ENCODE data around the gene GRB14. TPM values are rescaled to one million over a fixed set of nuclear protein-coding genes. Genes with fewer than 3 reads are reported as not detected.

GRB14 gene
- total and polyA plus RNA-seq, 2 of the 13 experiments (the other 11 are each of a cell fraction or from before 2014, with no cell fraction given) = 4.6 to 5.8 TPM

- TF ChIP-seq FOXJ3 (CRISPR knock-in tag; IDR thresholded peaks at IDR 0.05; ENCODE audit: borderline replicate concordance) (peak; percentile 35; the same call in 1 of the 2 replicates), ZNF251 (CRISPR knock-in tag; IDR thresholded peaks at IDR 0.05) (no peak), FOXC1 (CRISPR knock-in tag; IDR thresholded peaks at IDR 0.05; ENCODE audit: borderline replicate concordance) (no peak), THRA (CRISPR knock-in tag; IDR thresholded peaks at IDR 0.05; ENCODE audit: borderline replicate concordance) (peak; percentile 85; the same call in 1 of the 2 replicates), PHB2 (IDR thresholded peaks at IDR 0.05; ENCODE audit: partially characterized antibody) (no peak), NFIC (IDR thresholded peaks at IDR 0.05; ENCODE audit: low read length) (peak; percentile 32; the same call in 1 of the 2 replicates), HMGA1 (CRISPR knock-in tag; conservative IDR thresholded peaks at IDR 0.05) (no peak), ZNF503 (CRISPR knock-in tag; IDR thresholded peaks at IDR 0.05) (peak; percentile 38; the same call in 1 of the 2 replicates), RARA (CRISPR knock-in tag; IDR thresholded peaks at IDR 0.05) (peak; percentile 73), SNAPC5 (CRISPR knock-in tag; IDR thresholded peaks at IDR 0.05; ENCODE audit: borderline replicate concordance) (no peak), NR2F1 (CRISPR knock-in tag; IDR thresholded peaks at IDR 0.05) (peak; percentile 57 to 85; a peak in 3 of 4 replicates), FOXO1 (CRISPR knock-in tag; IDR thresholded peaks at IDR 0.05) (peak; percentile 44; the same call in 1 of the 2 replicates), ONECUT2 (CRISPR knock-in tag; IDR thresholded peaks at IDR 0.05) (peak; percentile 68), LCORL (IDR thresholded peaks at IDR 0.05) (no peak; the same call in 1 of the 2 replicates), LCORL (CRISPR knock-in tag; IDR thresholded peaks at IDR 0.05) (peak; percentile 77), ZMYM4 (CRISPR knock-in tag; IDR thresholded peaks at IDR 0.05) (peak; percentile 85), ZNF331 (CRISPR knock-in tag; IDR thresholded peaks at IDR 0.05) (peak; percentile 22; the same call in 1 of the 2 replicates), HINFP (CRISPR knock-in tag; IDR thresholded peaks at IDR 0.05; ENCODE audit: low read depth) (peak; percentile 56; the same call in 1 of the 2 replicates), ZNF274 (CRISPR knock-in tag; IDR thresholded peaks at IDR 0.05) (no peak), ZHX1 (CRISPR knock-in tag; IDR thresholded peaks at IDR 0.05; ENCODE audit: low read depth) (no peak), RCOR2 (CRISPR knock-in tag; IDR thresholded peaks at IDR 0.05) (0 out of 2 replicates have a peak, but pooled peaks have one; percentile 25), STAT5B (CRISPR knock-in tag; IDR thresholded peaks at IDR 0.05) (no peak), BCL6 (CRISPR knock-in tag; IDR thresholded peaks at IDR 0.05) (peak; percentile 41; the same call in 1 of the 2 replicates)
These were observed 7.8 kb downstream of the GRB14 start (continued) for GRCh38 chr2:164613321-164613982.
